RWPE2 (cell line): ENCODE measurements around the gene FAM222B.
"Not testable (repeated sequence)": the region's sequence is repeated elsewhere in the genome, so short reads cannot be mapped to it uniquely, and the experiment has no call there.

Experiments used
- ATAC-seq: fragments of 200-7000 bp; cut with Tn5 transposase; 3 replicates; pipeline ENCODE4 v1.9.1; 2021; ENCODE audit warnings: low read depth
- DNase-seq: peaks from one replicate; pipeline ENCODE4 v3.0.0-alpha.2; 2020; ENCODE audit warnings: low spot score
- H3K27ac ChIP-seq: fragments of 450-650 bp; 2 replicates; pipeline ENCODE4 v1.5.1; 2017; ENCODE audit warnings: mild to moderate bottlenecking; ENCODE audit not compliant: poor library complexity, severe bottlenecking
- H3K27me3 ChIP-seq: fragments of 250-450 bp; sonication (Bioruptor Pico); 2 replicates; pipeline ENCODE4 v1.5.1; 2021; ENCODE audit warnings: mild to moderate bottlenecking, moderate library complexity; ENCODE audit not compliant: insufficient read depth, poor library complexity, severe bottlenecking
- H3K36me3 ChIP-seq: fragments of 250-450 bp; sonication (Bioruptor Pico); 2 replicates; pipeline ENCODE4 v1.5.1; 2020; ENCODE audit warnings: low read depth, mild to moderate bottlenecking, moderate library complexity
- H3K4me1 ChIP-seq: fragments of 250-450 bp; sonication (Bioruptor Pico); 2 replicates; pipeline ENCODE4 v1.5.1; 2021; ENCODE audit warnings: mild to moderate bottlenecking, moderate library complexity; ENCODE audit not compliant: insufficient read depth, poor library complexity, severe bottlenecking
- H3K4me3 ChIP-seq: fragments of 250-450 bp; sonication (Bioruptor Pico); 2 replicates; pipeline ENCODE4 v1.5.1; 2021; ENCODE audit warnings: mild to moderate bottlenecking, moderate library complexity; ENCODE audit not compliant: severe bottlenecking
- H3K9me3 ChIP-seq: fragments of 250-450 bp; sonication (Bioruptor Pico); 2 replicates; pipeline ENCODE4 v1.5.1; 2021; ENCODE audit warnings: mild to moderate bottlenecking, moderate library complexity; ENCODE audit not compliant: severe bottlenecking
- CTCF ChIP-seq: fragments of 450-650 bp; IDR thresholded peaks from one replicate; pipeline ENCODE4 v1.5.1; 2017; ENCODE audit warnings: mild to moderate bottlenecking, moderate library complexity; ENCODE audit not compliant: poor library complexity, severe bottlenecking

The FAM222B gene

DNA sequence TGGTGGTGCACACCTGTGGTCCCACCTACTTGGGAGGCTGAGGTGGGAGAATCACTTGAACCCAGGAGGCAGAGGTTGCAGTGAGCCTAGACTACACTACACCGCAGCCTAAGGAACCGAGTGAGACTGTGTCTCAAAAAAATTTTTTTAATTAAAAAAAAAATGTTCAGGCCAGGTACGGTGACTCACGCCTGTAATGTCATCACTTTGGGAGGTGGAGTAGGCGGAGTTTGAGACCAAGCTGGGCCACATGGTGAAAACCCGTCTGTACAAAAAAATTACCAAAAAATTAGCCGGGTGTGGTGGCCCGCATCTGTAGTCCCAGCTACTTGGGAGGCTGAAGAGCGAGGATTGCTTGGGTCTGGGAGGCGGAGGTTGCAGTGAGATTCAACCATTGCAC lies 3.6 kb upstream of the FAM222B start:
- TF ChIP-seq CTCF, result no peak
- DNase-seq (no peak), ATAC-seq (0 out of 3 replicates have a peak, but pooled peaks have one; percentile 26)
- Histone ChIP-seq H3K27ac (no peak overlapping the region), H3K27me3 (no peaks in the 10 kb centered on the region), H3K9me3 (no peaks in the 10 kb centered on the region), H3K4me1 (no peaks in the 10 kb centered on the region), H3K36me3 (no peaks in the 10 kb centered on the region), H3K4me3 (no peak overlapping the region)

- H3K27ac ChIP-seq, result no peak overlapping the region
- DNase-seq, result no peak
Observed at GRCh38 chr17:28843816-28844148, 1.2 kb upstream of the FAM222B start.

GRCh38 chr17:28841901-28842281 lies 699 bp downstream of the FAM222B start:
- H3K4me1 ChIP-seq, result no peaks in the 10 kb centered on the region
- ATAC-seq (peak; percentile 15; the same call in 2 of the 3 replicates), DNase-seq (no peak)
- peaks cover 14% of the 10 kb centered on the region for H3K36me3 ChIP-seq
- H3K9me3 ChIP-seq, result no peaks in the 10 kb centered on the region
- H3K4me3 ChIP-seq, result peak overlapping the region; percentile 69
- H3K27ac ChIP-seq, result peak overlapping the region; percentile 50
- no peak for TF ChIP-seq CTCF
- no peaks in the 10 kb centered on the region for H3K27me3 ChIP-seq

More at GRCh38 chr17:28843816-28844148, 1.2 kb upstream of the FAM222B start:
- no peaks in the 10 kb centered on the region for H3K4me1 ChIP-seq
- H3K9me3 ChIP-seq, result no peaks in the 10 kb centered on the region
- H3K4me3 ChIP-seq, result no peak overlapping the region
- H3K27me3 ChIP-seq, result no peaks in the 10 kb centered on the region
- ATAC-seq, result no peak
- no peak for TF ChIP-seq CTCF
- peaks cover 9% of the 10 kb centered on the region for H3K36me3 ChIP-seq

DNA sequence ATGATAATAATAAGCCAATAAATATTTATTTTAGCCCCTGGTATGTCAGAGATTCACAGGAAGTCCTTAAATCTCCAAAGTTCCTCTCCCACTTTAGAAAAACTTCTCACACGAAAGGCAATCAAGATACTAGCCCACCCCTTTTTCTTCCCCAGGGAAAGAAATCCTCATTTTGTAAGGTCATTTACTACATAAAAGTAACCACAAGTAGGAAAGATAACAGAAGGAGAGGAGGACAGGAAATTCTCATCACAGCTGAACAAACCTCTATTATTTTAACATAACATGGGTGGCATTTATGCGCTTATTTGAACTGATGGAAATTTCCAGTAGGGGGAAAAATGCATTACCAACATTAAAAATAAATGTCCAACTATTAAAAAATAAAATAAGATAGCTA lies 3.4 kb downstream of the FAM222B start:
- no peaks in the 10 kb centered on the region for H3K27me3 ChIP-seq
- ATAC-seq (no peak), DNase-seq (no peak)
- no peak overlapping the region for H3K27ac ChIP-seq
- peaks cover 14% of the 10 kb centered on the region for H3K36me3 ChIP-seq
- no peak overlapping the region for H3K4me3 ChIP-seq
- no peaks in the 10 kb centered on the region for H3K9me3 ChIP-seq
- no peaks in the 10 kb centered on the region for H3K4me1 ChIP-seq
- no peak for TF ChIP-seq CTCF

GRCh38 chr17:28836541-28836940 lies 6.0 kb downstream of the FAM222B start:
- not testable (repeated sequence) for H3K27me3 ChIP-seq, ATAC-seq, H3K4me3 ChIP-seq, H3K27ac ChIP-seq, H3K4me1 ChIP-seq, DNase-seq, H3K9me3 ChIP-seq
- H3K36me3 ChIP-seq, result peaks cover 18% of the 10 kb centered on the region
